Measurements from ENCODE around the gene PCDH12.

The PCDH12 gene

GRCh38 chr5:141934099-141934844, 23.7 kb downstream of the PCDH12 start:
- TF ChIP-seq CTCF (IDR thresholded peaks at IDR 0.05; ENCODE audit: poor library complexity, severe bottlenecking), result no peak
- no peak overlapping the region for H3K4me3 ChIP-seq (ENCODE audit: severe bottlenecking)
- no peak overlapping the region for H3K27ac ChIP-seq (ENCODE audit: poor library complexity, severe bottlenecking)
- DNase-seq (ENCODE audit: low spot score) (no peak), ATAC-seq (ENCODE audit: low read depth) (no peak)
- peaks cover 12% of the 10 kb centered on the region for H3K4me1 ChIP-seq (ENCODE audit: insufficient read depth, poor library complexity, severe bottlenecking)
- H3K9me3 ChIP-seq (ENCODE audit: severe bottlenecking), result no peaks in the 10 kb centered on the region
- H3K36me3 ChIP-seq (ENCODE audit: low read depth), result peaks cover 89% of the 10 kb centered on the region
- no peaks in the 10 kb centered on the region for H3K27me3 ChIP-seq (ENCODE audit: insufficient read depth, poor library complexity, severe bottlenecking)

GRCh38 chr5:141933151-141933550, 24.9 kb downstream of the PCDH12 start:
- Histone ChIP-seq H3K9me3 (ENCODE audit: severe bottlenecking) (no peaks in the 10 kb centered on the region), H3K4me3 (ENCODE audit: severe bottlenecking) (no peak overlapping the region), H3K27ac (ENCODE audit: poor library complexity, severe bottlenecking) (no peak overlapping the region), H3K4me1 (ENCODE audit: insufficient read depth, poor library complexity, severe bottlenecking) (peaks cover 12% of the 10 kb centered on the region), H3K27me3 (ENCODE audit: insufficient read depth, poor library complexity, severe bottlenecking) (no peaks in the 10 kb centered on the region), H3K36me3 (ENCODE audit: low read depth) (peaks cover 91% of the 10 kb centered on the region)
- no peak for TF ChIP-seq CTCF (IDR thresholded peaks at IDR 0.05; ENCODE audit: poor library complexity, severe bottlenecking)
- DNase-seq (ENCODE audit: low spot score) (no peak), ATAC-seq (ENCODE audit: low read depth) (no peak)

- no peak for TF ChIP-seq CTCF (IDR thresholded peaks at IDR 0.05; ENCODE audit: poor library complexity, severe bottlenecking)
- peaks cover 95% of the 10 kb centered on the region for H3K36me3 ChIP-seq (ENCODE audit: low read depth)
- ATAC-seq (ENCODE audit: low read depth), result no peak
These were observed 26.3 kb downstream of the PCDH12 start for GRCh38 chr5:141931694-141932093.

GRCh38 chr5:141929398-141930058, 28.5 kb downstream of the PCDH12 start:
- ATAC-seq (ENCODE audit: low read depth) (no peak), DNase-seq (ENCODE audit: low spot score) (no peak)
- Histone ChIP-seq H3K27me3 (ENCODE audit: insufficient read depth, poor library complexity, severe bottlenecking) (no peaks in the 10 kb centered on the region), H3K4me1 (ENCODE audit: insufficient read depth, poor library complexity, severe bottlenecking) (no peaks in the 10 kb centered on the region), H3K36me3 (ENCODE audit: low read depth) (peaks cover 95% of the 10 kb centered on the region), H3K9me3 (ENCODE audit: severe bottlenecking) (no peaks in the 10 kb centered on the region), H3K27ac (ENCODE audit: poor library complexity, severe bottlenecking) (no peak overlapping the region), H3K4me3 (ENCODE audit: severe bottlenecking) (no peak overlapping the region)
- no peak for TF ChIP-seq CTCF (IDR thresholded peaks at IDR 0.05; ENCODE audit: poor library complexity, severe bottlenecking)

More at GRCh38 chr5:141931694-141932093, 26.3 kb downstream of the PCDH12 start:
- Histone ChIP-seq H3K4me1 (ENCODE audit: insufficient read depth, poor library complexity, severe bottlenecking) (peaks cover 12% of the 10 kb centered on the region), H3K4me3 (ENCODE audit: severe bottlenecking) (no peak overlapping the region), H3K9me3 (ENCODE audit: severe bottlenecking) (no peaks in the 10 kb centered on the region), H3K27ac (ENCODE audit: poor library complexity, severe bottlenecking) (no peak overlapping the region), H3K27me3 (ENCODE audit: insufficient read depth, poor library complexity, severe bottlenecking) (no peaks in the 10 kb centered on the region)
- no peak for DNase-seq (ENCODE audit: low spot score)

- H3K4me3 ChIP-seq (ENCODE audit: severe bottlenecking), result no peak overlapping the region
- DNase-seq (ENCODE audit: low spot score) (no peak), ATAC-seq (ENCODE audit: low read depth) (no peak)
- peaks cover 81% of the 10 kb centered on the region for H3K36me3 ChIP-seq (ENCODE audit: low read depth)
- no peaks in the 10 kb centered on the region for H3K9me3 ChIP-seq (ENCODE audit: severe bottlenecking)
- H3K4me1 ChIP-seq (ENCODE audit: insufficient read depth, poor library complexity, severe bottlenecking), result no peaks in the 10 kb centered on the region
- H3K27ac ChIP-seq (ENCODE audit: poor library complexity, severe bottlenecking), result no peak overlapping the region
- TF ChIP-seq CTCF (IDR thresholded peaks at IDR 0.05; ENCODE audit: poor library complexity, severe bottlenecking), result no peak
- H3K27me3 ChIP-seq (ENCODE audit: insufficient read depth, poor library complexity, severe bottlenecking), result no peaks in the 10 kb centered on the region
These were observed 30.0 kb downstream of the PCDH12 start for GRCh38 chr5:141928051-141928450.
